GM11168 (cell line): Measurements from ENCODE around the gene MVB12B.

Experiments used
- in situ Hi-C: fragments of 300-500 bp; cut with MboI; formaldehyde crosslinking; loops from one replicate; pipeline ENCODE4 v1.12.0; 2022; ENCODE audit warnings: low sequenced_read_pairs; ENCODE audit not compliant: unreplicated experiment

MVB12B gene

GRCh38 chr9:126301985-126302603 lies 24.5 kb upstream of the MVB12B start:
- in situ Hi-C loops: loop anchor here (5.0 to 10.0 kb wide), 2 partner anchors 175 to 253 kb away; no protein-coding TSS in a partner anchor

- in situ Hi-C loops: loop anchor here (5.0 to 10.0 kb wide), 2 partner anchors 175 to 252 kb away; no protein-coding TSS in a partner anchor
These were observed 23.9 kb upstream of the MVB12B start for GRCh38 chr9:126302730-126303129.

- in situ Hi-C loops: loop anchor here (5.0 to 10.0 kb wide), 2 partner anchors 174 to 251 kb away; no protein-coding TSS in a partner anchor
These were observed 23.1 kb upstream of the MVB12B start for GRCh38 chr9:126303488-126303887.

- in situ Hi-C loops: loop anchor here (5.0 to 10.0 kb wide), 2 partner anchors 173 to 250 kb away; no protein-coding TSS in a partner anchor
These were observed 22.2 kb upstream of the MVB12B start for GRCh38 chr9:126304207-126304970.

GRCh38 chr9:126304971-126305320 lies 21.7 kb upstream of the MVB12B start:
- in situ Hi-C loops: loop anchor here (5.0 to 10.0 kb wide), 2 partner anchors 172 to 250 kb away; no protein-coding TSS in a partner anchor

- in situ Hi-C loops: loop anchor here (10.0 kb wide), 1 partner anchor 249 kb away; no protein-coding TSS in a partner anchor
These were observed 20.5 kb upstream of the MVB12B start for GRCh38 chr9:126306071-126306647.

GRCh38 chr9:126307322-126308061 lies 19.1 kb upstream of the MVB12B start:
- in situ Hi-C loops: loop anchor here (10.0 kb wide), 1 partner anchor 247 kb away; no protein-coding TSS in a partner anchor

- in situ Hi-C loops: loop anchor here (10.0 kb wide), 2 partner anchors 85 to 245 kb away; no protein-coding TSS in a partner anchor
These were observed 17.0 kb upstream of the MVB12B start for GRCh38 chr9:126309427-126310189.

- in situ Hi-C loops: loop anchor here (10.0 kb wide), 1 partner anchor 82 kb away; no protein-coding TSS in a partner anchor
These were observed 13.8 kb upstream of the MVB12B start for GRCh38 chr9:126312584-126313551.

GRCh38 chr9:126316085-126316655 lies 10.5 kb upstream of the MVB12B start:
- in situ Hi-C loops: loop anchor here (10.0 kb wide), 1 partner anchor 79 kb away; no protein-coding TSS in a partner anchor

- in situ Hi-C loops: loop anchor here (10.0 kb wide), 1 partner anchor 77 kb away; no protein-coding TSS in a partner anchor
These were observed 9.1 kb upstream of the MVB12B start for GRCh38 chr9:126317513-126317912.

GRCh38 chr9:126318858-126319257 lies 7.8 kb upstream of the MVB12B start:
- in situ Hi-C loops: loop anchor here (10.0 kb wide), 1 partner anchor 76 kb away; no protein-coding TSS in a partner anchor

GRCh38 chr9:126319671-126320070 lies 7.0 kb upstream of the MVB12B start:
- in situ Hi-C loops: loop anchor here (10.0 kb wide), 1 partner anchor 75 kb away; no protein-coding TSS in a partner anchor

GRCh38 chr9:126320158-126320922 lies 6.3 kb upstream of the MVB12B start:
- in situ Hi-C loops: no loop called here

- in situ Hi-C loops: no loop called here
These were observed 4.9 kb upstream of the MVB12B start for GRCh38 chr9:126321742-126322141.

- in situ Hi-C loops: no loop called here
These were observed 808 bp upstream of the MVB12B start for GRCh38 chr9:126325821-126326220.
